Measurements from ENCODE around the gene ABLIM1.
A peak's percentile ranks its signal among the peaks of the same experiment; 100 is the strongest.

ABLIM1 gene

DNA sequence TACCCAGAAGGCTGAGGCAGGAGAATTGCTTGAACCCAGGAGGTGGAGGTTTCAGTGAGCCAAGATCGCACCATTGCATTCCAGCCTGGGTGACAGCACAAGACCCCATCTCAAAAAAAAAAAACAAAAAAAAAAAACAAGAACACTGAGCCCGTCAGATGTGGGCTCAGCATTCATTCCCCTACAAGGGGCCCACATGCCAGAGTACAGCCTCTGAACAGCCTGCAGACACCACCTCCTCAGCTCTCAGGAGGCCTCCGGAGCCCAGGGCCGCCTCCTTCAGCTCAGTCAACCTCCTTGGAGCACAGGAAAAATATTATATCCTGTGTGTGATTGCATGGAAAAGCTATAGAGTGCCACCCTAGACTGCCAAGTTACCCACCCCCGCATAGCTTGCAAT, 112.3 kb downstream of the ABLIM1 start:
- DNase-seq (ENCODE audit: low read depth) = no peak

DNA sequence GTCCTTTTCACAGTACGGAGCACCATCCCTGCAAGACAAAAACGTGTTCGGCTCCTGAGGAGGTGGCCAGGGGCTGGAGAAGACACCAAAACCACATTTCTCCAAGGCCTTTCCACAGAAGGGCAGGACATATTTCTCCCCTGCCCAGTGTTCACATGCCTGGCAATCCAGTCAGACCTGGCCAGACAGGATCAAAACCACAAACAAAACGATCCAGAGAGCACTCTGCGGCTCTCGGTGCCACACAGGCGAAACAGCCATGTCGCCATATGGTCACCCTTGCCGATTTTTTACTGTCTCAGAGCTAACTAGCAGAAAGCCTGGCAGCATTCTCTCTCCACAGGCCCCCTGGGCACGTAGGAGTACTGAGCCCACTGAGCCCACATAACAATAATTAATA, 113.0 kb downstream of the ABLIM1 start:
- DNase-seq (ENCODE audit: low read depth) = no peak

DNA sequence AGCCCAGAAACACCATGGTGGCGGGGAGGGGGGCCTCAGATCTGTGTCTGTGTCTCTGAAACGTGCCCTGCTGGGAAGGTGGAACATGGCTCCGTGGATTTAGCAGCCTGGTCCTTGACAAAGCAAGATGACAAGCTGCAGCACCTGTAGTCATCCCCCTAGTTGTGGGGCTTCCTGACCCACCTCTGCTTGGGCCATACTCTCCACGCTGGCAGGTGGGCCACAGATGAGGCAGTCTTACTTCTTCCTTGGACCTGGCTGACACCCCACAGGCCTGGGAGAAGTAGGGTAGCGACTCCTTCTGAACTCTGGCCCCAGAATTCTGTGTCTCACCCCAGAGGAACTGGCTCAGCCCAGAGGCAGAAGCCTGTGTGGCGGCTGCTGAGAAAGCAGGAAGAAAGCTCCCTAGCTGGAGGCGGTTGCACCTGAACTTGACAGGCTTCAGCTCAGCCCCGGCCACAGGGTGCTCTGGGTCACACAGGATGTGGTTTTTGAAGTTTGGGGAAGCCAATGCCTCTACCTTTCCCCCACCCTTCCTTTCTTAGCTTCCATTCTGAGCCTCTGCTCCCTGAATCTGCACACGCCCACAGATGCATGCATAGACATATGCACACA, 113.9 kb downstream of the ABLIM1 start:
- DNase-seq (ENCODE audit: low read depth) = peak; percentile 32

DNA sequence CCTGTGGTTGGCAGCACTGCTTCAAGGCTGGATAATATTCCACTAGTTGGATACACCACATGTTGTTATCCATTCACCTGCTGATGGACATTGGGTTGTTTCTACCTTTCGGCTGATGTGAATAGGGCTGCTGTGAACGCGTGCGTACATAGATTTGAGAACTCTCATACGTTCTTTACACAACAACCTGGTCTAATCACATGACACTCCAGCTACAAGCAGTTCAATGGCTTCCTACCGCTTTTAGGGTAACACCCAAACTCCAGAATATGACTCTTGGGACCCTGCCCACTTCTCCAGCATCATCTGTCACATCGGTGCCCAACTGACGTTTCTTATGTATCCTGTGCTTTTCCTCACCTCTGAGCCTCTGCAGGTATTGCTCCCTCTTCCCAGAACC, 114.6 kb downstream of the ABLIM1 start:
- DNase-seq (ENCODE audit: low read depth) = no peak

DNA sequence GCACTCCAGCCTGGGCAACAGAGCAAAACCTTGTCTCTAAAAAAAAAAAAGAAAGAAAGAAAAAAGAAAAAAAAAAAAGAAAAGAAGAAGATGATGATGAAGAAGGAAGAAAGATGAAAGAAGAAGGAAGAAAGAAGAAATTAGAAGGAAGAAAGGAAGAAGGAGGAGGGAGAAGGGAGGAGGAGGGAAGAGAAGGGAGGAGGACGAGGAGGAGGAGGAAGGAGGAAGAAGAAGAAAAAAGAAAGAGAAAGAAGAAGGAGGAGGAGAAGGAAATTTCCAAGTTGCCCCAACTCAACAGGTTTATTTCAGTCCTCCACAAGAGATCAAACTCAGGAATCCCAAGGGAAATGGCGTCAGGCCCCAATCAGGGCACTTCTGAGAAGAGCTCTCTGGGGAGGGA, 115.7 kb downstream of the ABLIM1 start:
- DNase-seq (ENCODE audit: low read depth) = no peak

DNA sequence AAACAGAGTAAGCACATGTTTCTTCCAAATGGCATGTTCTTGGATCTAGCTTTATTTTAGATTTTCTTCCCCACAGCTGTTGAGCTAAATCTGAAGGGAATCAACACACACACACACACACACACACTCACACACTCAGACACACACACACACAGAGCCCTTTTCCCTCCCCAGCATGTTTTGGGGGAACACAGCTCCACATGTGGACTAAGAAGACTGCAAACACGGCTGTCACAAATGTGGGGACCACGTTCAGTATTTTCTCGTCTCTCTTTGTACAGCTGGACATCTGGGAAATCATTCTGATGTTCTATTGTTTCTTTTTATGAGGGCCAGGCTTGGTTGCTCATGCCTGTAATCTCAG, 116.3 kb downstream of the ABLIM1 start:
- DNase-seq (ENCODE audit: low read depth) = no peak

DNA sequence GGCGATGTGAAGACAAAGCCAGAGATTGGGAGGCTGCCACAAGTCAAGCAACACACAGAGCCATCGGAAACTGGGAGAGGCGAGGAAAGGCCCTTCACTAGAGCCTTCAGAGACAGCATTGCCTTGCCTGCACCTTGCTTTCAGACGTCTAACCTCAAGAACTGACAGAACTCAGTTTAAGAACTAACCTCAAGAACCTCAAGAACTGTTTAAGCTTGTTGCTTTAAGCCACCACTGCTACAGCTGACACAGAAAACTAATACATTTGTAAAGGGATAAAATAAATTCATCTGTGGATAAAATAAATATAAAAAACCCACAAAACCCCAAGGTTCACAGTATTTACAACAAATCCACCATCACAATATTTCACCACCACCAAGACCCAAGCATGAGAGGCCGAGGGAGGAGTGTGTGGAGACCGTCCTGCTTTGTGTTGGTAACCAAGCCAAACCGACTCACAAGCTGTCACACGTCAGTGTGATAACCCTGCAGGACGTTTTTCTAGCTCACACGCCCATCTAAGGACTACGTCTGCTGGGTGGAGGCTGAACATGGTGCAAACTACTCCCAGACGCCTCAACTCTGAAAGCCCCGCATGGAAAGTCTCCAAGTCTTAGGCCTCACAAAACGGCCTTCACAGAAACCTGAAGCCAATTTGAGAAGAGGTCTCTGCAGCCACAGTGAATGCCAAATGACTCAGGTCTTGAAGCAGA, 116.8 kb downstream of the ABLIM1 start:
- DNase-seq (ENCODE audit: low read depth) = peak; percentile 55

DNA sequence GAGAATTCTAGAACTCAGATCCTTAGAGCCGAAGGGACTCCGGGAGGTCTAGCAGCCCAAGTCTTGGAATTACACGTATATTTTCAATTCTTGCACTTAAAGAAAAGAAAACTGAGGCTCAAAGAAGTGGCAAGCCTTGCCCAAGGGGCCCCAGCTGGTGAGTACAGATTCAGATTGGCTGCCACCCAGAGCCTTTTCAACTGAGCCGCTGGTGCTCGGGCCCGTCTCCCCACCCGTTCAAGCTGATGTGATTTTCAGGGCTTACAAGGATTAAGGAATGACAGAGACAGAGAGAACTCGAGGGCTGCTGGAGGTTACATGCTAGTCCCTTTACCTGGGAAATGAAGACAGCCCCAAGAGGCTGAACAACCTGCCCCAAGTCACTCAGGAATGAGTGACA, 117.8 kb downstream of the ABLIM1 start:
- DNase-seq (ENCODE audit: low read depth) = no peak

DNA sequence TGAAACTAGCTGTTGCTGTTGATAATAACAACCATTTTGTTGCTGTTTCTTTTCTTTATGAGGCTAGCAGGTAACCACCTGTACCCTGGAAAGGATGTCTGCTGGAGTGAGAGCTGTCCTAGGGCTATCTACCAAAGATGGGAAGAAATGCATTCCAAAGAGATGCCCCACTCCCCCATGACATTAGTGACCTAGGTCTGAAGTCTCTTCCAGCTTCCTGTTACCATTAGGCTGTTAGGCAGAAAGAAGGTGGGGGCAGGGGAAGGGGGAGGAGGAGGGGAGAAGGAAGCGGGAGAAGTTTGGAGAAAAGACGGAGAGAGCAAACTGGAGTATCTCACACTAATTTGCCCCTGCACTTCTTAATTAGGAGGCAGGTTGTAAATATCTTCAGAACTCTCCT, 118.5 kb downstream of the ABLIM1 start:
- DNase-seq (ENCODE audit: low read depth) = no peak

DNA sequence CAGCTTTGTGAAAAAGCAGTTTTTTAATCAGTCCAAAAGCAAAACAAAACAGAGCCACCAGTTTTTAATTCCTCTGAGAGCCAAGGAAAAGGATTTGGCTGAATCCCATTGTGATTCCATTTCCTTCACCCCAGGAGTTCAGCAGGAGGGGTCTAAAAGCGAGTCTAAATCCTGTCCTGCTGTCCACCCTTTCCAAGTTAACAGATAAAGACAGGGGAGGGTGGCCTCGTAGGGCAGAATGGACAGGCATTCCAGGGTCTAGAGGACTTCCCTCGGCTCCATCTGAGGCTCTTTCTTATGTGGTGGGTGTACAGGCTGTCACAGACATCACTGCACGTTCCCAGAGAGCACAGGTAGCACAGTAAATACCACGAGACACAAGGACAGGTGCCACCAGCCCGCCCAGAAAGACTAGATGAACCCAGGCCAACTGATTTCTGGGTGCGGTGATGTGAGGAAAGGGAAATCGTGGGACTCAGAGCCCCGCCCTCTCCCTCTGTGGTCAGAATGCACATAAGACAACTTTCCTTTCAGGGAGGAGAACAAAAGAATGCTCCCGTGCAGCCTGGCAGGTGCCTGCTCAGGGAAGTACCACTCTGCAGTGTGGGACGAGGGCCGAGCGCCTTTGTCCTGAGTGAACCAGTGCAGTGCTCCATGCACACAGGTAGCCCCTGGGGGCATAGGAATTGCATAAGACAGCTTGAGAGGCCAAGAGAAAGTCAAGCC, 119.7 kb downstream of the ABLIM1 start:
- DNase-seq (ENCODE audit: low read depth) = peak; percentile 35

DNA sequence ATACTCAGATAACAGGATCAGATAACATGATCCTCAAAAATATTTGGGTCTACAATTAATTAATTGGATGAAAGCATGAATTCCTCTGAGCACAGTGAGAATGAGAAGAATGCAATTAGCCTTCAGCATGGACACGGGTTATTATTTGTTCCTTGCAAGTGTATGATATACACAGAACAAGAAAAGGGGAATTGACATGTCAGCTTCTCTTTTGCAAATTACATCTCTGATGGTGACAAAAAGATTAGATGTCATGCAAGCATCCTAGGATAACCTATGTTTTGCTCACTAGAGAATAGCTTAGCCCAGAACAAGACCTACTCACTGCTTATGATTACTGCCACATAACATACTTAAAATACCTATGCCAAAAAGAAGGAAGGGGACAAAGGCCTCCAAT, 120.3 kb downstream of the ABLIM1 start:
- DNase-seq (ENCODE audit: low read depth) = no peak

DNA sequence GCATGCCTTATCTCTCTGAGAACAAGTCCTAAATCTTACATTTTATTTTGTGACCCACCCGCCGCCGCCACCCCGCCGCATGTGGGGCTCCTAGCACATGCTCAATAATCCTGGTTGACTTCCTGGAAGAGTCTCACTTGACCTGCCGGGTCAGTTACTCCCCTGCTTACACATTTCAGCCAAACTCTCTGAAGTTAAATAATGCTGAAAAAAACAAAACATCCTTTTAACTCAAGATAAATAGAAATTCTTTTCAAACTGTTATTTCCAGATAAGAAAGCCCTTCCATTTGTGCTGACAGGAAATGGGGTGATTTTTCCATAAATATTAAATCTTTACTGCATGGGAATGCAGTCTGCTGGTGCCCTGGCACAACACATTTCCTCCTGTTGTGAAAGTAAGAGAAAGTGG, 123.5 kb downstream of the ABLIM1 start:
- DNase-seq (ENCODE audit: low read depth) = no peak

DNA sequence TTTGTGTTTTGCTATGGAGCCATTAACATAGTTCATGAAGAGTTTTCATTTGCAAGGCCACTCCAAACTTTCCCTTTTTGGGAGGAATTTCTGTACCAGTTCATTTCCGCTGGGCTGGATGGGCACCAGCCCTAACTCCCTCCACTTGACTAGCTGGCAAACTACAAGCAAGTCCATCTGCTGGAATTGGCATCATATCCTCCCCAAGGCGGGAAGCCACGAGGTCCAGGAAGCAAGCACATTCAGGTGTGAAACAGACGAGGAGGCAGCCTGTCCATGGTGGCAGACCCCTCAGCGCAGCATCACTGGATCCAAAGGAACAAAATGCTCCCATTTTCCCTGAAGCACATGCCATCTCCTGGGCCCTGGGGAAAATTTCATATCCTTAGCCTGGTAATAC, 125.8 kb downstream of the ABLIM1 start:
- DNase-seq (ENCODE audit: low read depth) = no peak

DNA sequence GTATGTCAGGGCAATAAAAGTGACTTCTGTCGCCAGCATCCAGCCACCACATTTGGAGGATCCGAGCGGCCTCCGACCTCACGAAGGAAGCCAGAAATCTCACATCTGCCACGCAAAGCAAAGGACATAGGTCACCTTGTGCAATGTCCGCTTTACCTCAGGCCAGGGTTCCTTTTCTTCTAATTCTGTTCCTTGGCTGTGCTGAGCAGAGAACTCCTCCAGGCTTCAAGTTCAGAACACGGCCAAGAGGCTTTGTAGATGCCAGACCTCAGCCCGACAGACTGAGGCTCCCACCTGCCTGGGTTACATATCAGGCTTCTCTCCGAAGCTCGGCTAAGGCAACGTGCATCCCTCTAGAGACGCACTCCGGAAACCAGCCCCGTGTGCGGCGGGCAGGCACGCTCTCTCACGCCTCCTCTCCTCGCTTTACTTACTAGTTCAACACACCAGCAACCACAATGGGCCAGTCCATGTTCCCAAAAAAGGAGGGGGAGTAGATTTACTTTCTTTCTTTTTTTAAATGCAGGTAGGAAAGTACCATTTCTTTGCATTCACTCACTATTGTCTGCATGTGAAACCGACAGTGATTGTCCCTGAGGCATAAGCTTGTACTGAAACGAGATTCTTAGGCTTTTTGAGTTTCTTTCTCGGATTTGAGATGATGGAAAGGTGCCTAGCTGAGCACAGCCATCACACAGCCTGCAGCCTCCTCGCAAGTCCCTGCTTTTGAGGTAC, 131.4 kb downstream of the ABLIM1 start:
- DNase-seq (ENCODE audit: low read depth) = peak; percentile 84

DNA sequence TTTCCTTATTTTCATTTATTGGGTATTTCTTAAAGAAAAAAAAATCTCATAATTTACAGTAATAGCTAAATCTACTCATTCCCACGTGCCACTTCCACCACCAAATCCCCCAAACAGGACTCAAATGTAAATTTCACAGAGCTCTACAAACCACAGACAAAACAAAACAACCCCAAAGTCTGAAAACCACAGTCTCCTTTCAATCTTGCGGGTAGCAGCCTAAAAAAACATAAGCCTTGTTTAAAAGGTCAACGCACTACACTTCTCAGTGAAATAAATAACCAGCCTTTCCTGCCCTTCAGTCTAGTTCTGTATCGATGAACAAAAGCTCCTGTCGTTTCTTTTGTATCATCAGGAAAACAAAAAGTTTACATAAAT, 132.0 kb downstream of the ABLIM1 start:
- no peak for DNase-seq (ENCODE audit: low read depth)

DNA sequence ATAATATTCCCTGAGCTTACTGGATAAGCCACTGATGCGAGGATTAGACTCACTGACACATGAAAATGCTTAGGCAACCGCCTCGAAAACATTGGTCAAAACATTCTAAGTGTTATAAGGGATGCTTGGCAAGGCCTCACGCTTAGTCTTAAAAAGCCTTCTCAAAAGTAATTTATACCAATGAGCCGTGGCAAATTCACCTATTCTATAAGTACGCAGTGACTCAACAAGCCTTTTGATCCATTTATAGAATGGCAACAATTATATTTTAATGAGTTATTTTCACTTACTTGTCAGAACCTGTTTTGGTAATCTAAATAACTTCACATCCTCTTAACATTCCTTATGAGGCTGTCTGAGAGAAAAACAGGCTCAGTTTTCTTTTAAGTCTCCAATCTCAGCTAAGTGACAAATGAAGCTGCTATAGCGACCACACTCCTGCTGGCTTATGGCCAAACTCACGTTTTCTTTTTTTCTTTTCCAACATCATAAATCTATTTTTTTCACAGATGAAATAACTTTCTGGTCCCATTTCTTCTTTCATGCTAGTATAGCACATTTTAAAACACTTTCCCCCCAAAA, 132.6 kb downstream of the ABLIM1 start:
- DNase-seq (ENCODE audit: low read depth) = no peak

DNA sequence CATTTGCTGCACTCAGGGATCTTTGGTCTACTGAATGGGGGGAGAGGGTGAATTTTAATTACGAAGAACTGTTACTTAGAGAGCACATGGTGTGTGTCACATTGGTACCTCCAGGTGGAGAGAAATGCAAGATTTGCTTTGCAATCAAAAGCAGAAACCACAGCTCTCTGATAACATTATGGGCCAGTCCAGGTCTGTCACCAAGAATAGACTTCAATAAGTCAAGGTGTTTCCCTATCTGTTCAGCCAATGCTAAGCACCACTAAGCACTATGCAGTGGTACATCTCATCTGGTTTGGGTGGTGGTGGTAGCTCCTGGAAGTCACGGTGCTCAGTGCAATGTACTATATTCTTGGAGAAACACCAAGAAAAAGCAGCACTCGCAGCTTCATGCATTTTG, 134.2 kb downstream of the ABLIM1 start:
- no peak for DNase-seq (ENCODE audit: low read depth)

DNA sequence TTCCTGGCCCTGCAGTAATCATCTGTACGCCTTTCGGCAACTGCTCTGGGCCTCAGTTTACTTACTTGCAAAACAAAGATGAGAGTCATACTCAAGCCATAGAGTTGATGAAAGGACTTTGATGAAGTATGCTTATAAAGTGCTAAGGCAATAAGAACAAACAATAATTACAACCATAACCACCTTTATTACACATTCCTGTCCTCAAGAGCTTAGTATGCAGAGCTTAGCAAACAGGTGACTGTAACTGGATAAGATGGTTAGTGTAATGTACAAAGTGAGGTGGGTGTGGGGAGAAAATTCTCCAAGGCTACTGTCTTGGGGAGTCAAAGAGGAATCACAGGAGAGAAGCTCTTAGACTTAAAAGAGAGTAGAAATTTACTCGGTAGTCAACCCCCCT, 136.8 kb downstream of the ABLIM1 start:
- no peak for DNase-seq (ENCODE audit: low read depth)

DNA sequence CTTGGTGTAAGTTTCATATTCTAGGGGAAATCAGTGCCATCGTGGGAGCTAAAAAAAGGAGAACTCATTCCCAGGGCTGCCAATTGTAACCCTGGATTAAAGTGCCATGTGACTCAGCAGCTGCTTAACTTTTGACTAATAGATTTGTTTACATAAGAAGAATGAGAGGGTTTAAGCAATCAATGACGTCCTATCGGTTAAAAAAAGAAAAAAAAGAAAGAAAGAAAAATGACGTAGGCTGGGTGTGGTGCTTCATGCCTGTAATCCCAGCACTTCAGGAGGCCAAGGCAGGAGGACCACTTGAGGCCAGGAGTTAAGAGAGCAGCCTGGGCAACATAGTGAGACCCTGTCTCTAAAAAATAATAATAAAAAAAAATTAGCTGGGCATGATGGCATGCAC, 137.6 kb downstream of the ABLIM1 start:
- DNase-seq (ENCODE audit: low read depth) = no peak

DNA sequence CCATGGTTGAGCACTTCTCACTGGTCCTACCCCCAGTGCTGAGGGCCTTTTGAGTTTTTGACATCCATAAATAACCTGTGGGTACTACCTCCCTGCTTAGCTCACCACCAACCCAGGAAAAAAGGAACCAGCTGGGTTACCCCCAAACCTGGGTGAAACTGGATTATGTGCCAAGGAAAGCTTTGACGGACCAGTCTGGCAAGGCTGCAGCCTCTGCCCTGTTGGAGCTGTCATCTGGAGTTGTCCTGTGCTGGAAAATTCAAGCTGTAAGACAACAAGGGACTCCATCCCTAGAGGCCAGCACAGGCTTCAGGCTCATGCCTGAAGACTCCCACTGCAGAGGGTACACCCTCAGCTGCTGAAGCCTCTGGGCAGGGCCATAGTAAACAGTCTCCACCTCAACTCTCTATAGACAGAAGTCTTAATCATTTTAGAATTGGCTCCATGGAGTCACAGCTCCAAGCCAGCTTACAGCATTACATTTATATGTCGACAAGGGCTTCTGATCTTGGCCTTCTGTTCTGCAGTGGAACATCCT, 138.2 kb downstream of the ABLIM1 start:
- DNase-seq (ENCODE audit: low read depth) = no peak

DNA sequence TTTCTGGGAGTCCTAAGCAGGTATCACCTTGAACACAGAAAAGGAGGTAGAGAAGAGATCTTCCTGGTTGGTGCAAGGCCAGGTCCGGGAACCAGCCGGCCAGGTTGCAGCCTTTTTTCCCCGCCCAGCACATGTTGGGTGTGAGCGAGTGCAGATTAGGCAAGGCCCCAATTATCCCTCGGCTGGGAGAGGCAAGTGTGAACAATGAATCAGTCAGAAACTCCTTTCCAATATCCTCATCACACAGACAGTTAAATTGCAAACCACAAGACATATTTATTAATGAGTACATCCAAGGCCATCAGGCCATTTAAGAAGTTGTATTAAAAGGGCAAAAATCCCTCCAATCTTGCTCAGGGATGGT, 138.8 kb downstream of the ABLIM1 start:
- no peak for DNase-seq (ENCODE audit: low read depth)

Data from stimulated activated CD4-positive, alpha-beta T cell treated with anti-CD3 and anti-CD28 coated beads, Interleukin-2, amount 100 ng/mL, for 4 hours (primary cell).